CD4-positive, alpha-beta T cell treated with Interferon alpha-2 for 1 hour (primary cell): ENCODE results near the gene PSMD11.

ENCODE experiments used
- DNase-seq, 2 donors: peaks; one replicate each; pipeline ENCODE4 v3.0.0-alpha.2; 2020 to 2022

Gene PSMD11

DNA sequence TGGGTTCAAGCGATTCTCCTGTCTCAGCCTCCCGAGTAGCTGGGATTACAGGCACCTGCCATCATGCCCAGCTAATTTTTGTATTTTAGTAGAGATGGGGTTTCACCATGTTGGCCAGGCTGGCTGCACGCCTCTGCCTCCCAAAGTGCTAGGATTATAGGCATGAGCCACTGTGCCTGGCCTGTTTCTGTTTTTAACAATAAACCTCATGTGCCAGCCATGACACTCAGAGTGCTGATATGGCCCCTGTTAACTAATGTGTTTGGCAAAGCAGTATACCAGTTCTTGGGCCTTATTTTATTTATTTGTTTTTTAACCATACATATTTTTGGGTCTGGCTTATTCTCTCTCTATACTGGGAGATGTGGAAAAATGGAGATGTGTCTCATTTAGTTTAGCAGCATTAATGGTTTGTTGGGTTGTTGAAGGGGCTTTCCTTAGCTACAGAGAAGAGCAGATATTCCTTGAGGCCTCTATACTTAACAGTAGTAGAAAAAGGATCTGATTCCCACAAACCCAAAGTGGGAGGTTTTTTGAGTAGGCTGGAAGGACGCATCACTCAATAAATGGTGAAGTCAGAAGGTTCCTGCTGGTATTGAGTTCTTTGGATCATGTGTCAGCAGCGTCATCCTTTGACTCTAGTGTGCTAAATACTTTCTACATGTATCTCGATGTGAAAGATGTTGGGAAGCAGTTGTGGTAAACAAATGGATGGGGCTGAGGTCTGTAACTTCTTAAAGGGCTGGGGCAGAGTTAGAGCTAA is 26.3 kb downstream of the PSMD11 start:
- no peak for DNase-seq

- DNase-seq, result no peak
These were observed 27.3 kb downstream of the PSMD11 start for GRCh38 chr17:32471652-32472051.

DNA sequence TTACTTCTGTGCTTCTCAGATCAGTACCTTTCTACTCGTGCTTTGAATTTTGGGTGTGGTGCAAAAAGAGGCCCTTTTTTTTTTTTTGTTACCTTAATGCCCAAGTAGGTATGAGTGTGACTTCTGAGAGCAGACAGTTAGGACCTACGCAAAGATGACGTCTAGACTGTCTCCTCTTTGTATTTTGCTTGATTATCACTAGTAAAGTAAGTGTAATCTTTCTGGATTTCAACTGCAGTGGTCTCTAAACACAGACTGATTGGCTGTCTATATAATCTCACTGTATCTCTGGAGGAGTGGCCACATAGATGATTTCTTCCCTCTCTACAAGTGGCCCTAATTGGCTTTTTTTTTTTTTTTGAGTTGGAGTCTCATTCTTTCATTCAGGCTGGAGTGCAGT is 30.9 kb downstream of the PSMD11 start:
- DNase-seq, result no peak

GRCh38 chr17:32477220-32477619 is 32.9 kb downstream of the PSMD11 start:
- DNase-seq, result no peak

DNA sequence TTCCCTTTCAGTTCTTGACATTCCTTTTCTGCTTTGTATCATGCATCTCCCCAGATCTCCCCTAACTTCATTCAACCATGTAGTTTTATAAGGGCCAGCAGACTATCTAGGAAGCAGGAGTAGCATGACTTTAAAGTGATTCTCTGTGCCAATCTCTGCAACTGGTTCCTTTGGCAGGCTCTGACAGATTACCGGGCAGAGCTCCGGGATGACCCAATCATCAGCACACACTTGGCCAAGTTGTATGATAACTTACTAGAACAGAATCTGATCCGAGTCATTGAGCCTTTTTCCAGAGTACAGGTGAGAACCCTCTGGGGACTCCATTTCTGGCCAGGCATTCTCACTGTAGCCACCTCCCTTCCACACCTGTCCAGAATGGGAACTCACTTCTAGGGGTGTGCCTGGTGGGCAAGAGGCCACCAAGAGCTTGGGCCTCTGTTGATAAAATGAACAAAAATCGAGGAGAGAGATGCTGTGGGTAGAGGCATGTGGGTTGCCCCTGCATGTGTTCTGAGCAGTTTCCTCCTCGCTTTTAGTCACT is 34.8 kb downstream of the PSMD11 start:
- DNase-seq, result no peak

GRCh38 chr17:32481193-32481592 is 36.9 kb downstream of the PSMD11 start:
- DNase-seq, result no peak

DNA sequence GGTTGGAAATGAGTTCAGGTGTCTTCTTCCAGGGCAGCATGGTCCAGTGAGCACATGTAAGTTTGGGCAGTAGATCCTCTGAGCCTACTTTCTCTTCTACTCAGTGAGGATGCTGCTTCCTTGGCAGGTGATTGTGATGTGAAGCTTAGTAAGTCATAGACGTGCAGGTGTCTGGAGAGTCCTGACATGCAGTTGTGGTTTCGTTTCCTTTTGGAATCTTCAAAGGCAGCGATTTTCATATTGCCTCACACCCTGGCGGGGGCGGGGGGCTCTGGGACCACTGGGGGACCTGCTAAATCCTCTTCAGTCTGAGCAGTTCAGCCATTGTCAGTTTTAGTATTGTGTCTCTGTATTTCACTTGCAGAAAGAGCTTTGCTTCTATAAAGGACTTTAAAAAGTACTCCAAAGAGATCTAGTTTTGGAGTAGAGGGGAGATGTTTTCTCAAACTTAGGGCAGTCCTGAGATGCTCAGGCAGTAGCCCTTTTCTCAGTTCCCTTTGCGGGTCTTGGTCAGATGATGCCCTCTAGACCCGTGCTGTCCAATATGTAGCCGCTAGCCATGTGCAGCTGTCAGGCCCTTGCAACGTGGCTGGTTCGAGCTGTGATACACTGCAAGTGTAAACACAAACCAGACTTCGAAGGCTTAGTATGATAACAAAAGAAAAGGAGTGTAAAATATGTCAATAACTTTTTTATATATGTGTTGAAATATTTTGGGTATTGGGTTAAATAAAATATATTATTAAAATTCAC is 38.4 kb downstream of the PSMD11 start:
- DNase-seq, result no peak

- peak; percentile 49 to 71 for DNase-seq
These were observed 39.2 kb downstream of the PSMD11 start for GRCh38 chr17:32483451-32484019.

- no peak for DNase-seq
These were observed 39.7 kb downstream of the PSMD11 start for GRCh38 chr17:32484041-32484461.

DNA sequence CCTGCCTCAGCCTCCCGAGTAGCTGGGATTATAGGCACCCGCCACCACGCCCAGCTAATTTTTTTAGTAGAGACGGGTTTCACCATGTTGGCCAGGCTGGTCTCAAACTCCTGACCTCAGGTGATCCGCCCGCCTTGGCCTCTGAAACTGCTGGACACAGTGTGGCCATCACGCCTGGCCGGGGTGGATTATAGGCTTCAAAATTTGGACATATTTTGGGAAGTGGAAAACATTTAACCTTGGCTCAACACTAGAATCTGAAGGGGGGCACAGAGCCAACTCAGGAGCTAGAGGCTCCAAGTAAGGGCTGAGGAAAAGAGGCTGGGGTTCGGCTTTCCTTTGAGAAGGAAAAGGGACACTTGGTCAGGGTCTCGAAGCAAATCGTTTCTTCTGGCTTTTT is 40.3 kb downstream of the PSMD11 start:
- no peak for DNase-seq

DNA sequence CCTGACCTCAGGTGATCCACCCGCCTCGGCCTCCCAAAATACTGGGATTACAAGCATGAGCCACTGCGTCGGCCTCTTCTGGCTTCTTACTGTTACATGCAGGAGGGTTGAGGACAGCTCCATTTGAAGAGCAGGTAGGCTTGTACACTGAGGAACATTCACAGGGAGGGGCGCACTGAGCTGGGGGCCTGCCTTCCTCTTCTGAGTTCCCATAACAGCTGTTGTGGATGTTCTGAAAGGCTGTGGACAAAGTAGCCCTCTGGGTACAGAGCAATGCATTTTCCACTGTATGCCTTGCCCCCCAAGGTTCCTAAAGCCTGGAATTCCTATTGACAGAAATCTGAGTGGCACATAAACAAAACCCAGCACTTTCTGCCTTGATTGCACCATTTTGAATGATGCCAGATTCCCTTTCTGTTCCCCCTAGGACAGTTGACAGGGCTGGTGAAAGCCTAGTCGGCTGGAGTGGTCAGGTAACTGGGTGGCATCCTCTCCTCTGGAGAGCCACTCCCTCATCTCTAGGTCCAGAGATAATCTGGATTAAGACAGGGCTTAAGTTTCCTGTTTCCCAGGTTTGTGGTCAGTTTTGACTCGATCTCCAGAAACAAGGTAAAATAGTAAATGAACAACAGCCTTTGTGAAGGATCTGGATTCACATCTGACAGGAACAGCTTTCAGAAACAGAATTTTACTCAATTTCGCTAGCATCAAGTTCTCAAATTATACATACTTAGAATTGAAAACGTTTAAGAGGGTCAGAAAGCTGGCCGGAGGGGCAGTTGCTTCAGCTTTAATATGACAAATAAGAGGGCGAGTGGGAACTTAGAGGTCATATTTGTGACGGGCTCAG is 41.2 kb downstream of the PSMD11 start:
- no peak for DNase-seq

DNA sequence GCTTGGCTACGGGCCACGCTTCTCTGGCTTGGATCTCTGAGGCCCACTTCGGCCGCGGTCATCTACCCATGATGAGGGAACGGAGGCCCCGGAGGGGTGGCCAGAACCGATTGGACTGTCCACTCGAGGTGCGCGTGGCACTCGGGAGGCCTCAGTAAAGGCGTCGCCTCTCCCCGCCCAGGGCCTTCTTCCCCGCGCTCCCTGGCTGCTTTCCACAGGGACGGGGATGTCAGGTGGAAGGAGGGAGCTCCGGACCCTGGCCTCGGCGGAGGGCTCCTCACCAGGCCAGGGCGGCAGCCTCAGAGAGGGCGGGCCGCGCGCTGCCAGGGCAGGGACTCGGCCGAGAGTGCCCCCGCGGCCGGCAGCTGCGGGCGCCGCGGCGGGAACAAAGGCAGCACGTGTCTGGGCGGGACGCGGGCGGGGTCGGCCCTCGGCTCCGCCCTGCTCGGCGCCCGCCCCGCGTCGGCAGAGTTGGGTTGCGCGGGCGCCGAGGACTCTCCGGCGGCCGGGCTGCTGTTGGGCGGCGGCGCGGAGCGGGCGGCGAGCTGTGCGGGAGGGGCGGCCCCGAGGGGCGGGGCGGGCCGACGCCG is 41.9 kb downstream of the PSMD11 start:
- DNase-seq, result peak; percentile 62 to 77

- DNase-seq, result peak; percentile 65 to 82
These were observed 42.6 kb downstream of the PSMD11 start, which contains the start of gene CDK5R1 for GRCh38 chr17:32486701-32487472. Gene CDK5R1 (plus strand): TSS chr17:32486993. CDS start chr17:32487621, 628 bp downstream.

DNA sequence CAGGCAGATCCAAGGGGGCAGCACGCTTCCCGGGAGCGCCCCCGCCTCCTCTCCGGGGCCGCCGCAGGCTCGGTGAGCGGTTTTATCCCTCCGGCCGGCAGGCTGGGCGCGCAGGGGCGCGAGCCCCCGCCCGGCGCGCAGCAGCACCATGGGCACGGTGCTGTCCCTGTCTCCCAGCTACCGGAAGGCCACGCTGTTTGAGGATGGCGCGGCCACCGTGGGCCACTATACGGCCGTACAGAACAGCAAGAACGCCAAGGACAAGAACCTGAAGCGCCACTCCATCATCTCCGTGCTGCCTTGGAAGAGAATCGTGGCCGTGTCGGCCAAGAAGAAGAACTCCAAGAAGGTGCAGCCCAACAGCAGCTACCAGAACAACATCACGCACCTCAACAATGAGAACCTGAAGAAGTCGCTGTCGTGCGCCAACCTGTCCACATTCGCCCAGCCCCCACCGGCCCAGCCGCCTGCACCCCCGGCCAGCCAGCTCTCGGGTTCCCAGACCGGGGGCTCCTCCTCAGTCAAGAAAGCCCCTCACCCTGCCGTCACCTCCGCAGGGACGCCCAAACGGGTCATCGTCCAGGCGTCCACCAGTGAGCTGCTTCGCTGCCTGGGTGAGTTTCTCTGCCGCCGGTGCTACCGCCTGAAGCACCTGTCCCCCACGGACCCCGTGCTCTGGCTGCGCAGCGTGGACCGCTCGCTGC is 43.3 kb downstream of the PSMD11 start:
- DNase-seq, result peak in 1 of 2 donors; percentile 28

DNA sequence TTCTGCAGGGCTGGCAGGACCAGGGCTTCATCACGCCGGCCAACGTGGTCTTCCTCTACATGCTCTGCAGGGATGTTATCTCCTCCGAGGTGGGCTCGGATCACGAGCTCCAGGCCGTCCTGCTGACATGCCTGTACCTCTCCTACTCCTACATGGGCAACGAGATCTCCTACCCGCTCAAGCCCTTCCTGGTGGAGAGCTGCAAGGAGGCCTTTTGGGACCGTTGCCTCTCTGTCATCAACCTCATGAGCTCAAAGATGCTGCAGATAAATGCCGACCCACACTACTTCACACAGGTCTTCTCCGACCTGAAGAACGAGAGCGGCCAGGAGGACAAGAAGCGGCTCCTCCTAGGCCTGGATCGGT is 43.9 kb downstream of the PSMD11 start:
- no peak for DNase-seq

- no peak for DNase-seq
These were observed 44.4 kb downstream of the PSMD11 start for GRCh38 chr17:32488604-32489180.

GRCh38 chr17:32489320-32490100 is 45.2 kb downstream of the PSMD11 start:
- DNase-seq, result no peak

DNA sequence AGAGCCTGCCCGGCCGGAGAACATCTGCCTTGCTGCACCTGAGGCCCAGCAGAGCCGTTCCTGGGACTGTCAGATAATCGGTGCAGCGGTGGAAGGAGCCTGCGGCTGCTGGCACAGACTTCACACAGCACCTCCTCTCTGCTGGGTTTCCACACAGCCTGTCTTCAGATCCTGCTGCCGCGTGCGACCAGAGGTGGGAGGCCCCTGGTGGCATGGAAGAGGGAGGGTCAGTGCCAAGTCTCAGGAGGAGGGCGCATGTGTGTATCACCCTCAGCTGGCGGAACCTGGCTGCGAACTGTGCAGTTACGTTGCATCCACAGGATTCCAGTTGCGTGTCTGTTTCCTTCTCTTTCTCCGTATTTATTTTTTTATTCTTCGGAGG is 45.8 kb downstream of the PSMD11 start:
- no peak for DNase-seq
